ENCODE measurements around the gene BICD1. TPM values are rescaled to one million over a fixed set of nuclear protein-coding genes. Genes with fewer than 3 reads are reported as not detected.

Gene BICD1
- total and polyA plus RNA-seq, 2 donors (not counting 1 experiment from before 2014, with no cell fraction given) = 15.2 to 93.5 TPM

DNA sequence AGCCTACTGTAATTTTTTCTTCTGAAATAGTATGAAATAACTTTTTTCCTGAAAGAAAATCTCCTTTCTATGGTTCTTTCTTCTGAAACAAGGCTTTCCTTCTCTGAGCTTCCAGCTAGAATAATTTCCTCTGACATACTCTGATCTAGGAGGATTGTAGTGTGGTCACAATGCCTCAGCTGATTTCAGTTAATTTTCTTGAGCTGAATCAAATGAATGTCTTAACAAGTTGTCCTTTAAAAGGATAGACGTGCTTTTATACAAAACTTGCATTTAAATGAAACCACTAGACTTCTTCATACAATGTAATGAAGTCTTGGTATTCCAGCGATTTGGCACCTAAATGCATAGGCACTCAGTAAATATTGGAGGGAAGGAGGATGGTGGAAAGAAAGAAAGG is 94.4 kb downstream of the BICD1 start:
- Histone ChIP-seq H3K4me1 (ENCODE audit: control insufficient read depth in 2 of 2, insufficient read depth in 2 of 2, low read length in 2 of 2) (no peaks in the 10 kb centered on the region), H3K4me2 (replicated peaks; ENCODE audit: low read depth, low read length, poor library complexity, severe bottlenecking) (no peak overlapping the region), H4K20me1 (ENCODE audit: control insufficient read depth, insufficient read depth, low read length, poor library complexity, severe bottlenecking) (no peaks in the 10 kb centered on the region), H3K4me3 (ENCODE audit: control extremely low read depth in 1 of 5, extremely low read depth in 1 of 5, insufficient read depth in 1 of 5, low read depth in 2 of 5, low read length in 4 of 5) (no peak overlapping the region), H2AFZ (ENCODE audit: insufficient read depth, low read depth, low read length, poor library complexity, severe bottlenecking) (no peak overlapping the region), H3K79me2 (ENCODE audit: control insufficient read depth, insufficient read depth, low read length) (no peaks in the 10 kb centered on the region), H3K36me3 (replicated peaks in 1 of 2; ENCODE audit: control extremely low read depth in 1 of 2, control insufficient read depth in 1 of 2, extremely low read depth in 1 of 2, insufficient read depth in 2 of 2, low read length in 1 of 2) (no peaks in the 10 kb centered on the region), H3K27ac (ENCODE audit: low read length in 2 of 2) (no peak overlapping the region), H3K9me3 (ENCODE audit: control extremely low read depth in 1 of 3, control insufficient read depth in 2 of 3, insufficient read depth in 1 of 3, low read length in 2 of 3) (peaks cover 0 to 1% (median 0%) of the 10 kb centered on the region in 3 donors), H3K27me3 (replicated peaks in 1 of 4; ENCODE audit: control extremely low read depth in 1 of 4, control insufficient read depth in 3 of 4, insufficient read depth in 4 of 4, low read length in 3 of 4) (no peaks in the 10 kb centered on the region), H3K9ac (ENCODE audit: low read length) (no peak overlapping the region)
- Mint-ChIP-seq H3K27ac (no peak overlapping the region), H3K27me3 (no peaks in the 10 kb centered on the region), H3K9me3 (ENCODE audit: insufficient read depth) (peaks cover 2% of the 10 kb centered on the region), H3K4me1 (peaks cover 6% of the 10 kb centered on the region), H3K4me3 (no peak overlapping the region)
- DNase-seq (no peak), ATAC-seq (ENCODE audit: low read depth) (no peak)
- WGBS (ENCODE audit: insufficient coverage) = no CpG with 5 or more reads among the region's 2 CpGs
- ChIA-PET POLR2A (no interaction called here), CTCF (no interaction called here)
- intact Hi-C loops (cut with micrococcal nuclease) = no loop called here
- TF ChIP-seq, protein P1, sequence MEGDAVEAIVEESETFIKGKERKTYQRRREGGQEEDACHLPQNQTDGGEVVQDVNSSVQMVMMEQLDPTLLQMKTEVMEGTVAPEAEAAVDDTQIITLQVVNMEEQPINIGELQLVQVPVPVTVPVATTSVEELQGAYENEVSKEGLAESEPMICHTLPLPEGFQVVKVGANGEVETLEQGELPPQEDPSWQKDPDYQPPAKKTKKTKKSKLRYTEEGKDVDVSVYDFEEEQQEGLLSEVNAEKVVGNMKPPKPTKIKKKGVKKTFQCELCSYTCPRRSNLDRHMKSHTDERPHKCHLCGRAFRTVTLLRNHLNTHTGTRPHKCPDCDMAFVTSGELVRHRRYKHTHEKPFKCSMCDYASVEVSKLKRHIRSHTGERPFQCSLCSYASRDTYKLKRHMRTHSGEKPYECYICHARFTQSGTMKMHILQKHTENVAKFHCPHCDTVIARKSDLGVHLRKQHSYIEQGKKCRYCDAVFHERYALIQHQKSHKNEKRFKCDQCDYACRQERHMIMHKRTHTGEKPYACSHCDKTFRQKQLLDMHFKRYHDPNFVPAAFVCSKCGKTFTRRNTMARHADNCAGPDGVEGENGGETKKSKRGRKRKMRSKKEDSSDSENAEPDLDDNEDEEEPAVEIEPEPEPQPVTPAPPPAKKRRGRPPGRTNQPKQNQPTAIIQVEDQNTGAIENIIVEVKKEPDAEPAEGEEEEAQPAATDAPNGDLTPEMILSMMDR (IDR thresholded peaks at IDR 0.05) = no peak
- TF ChIP-seq EZH2 (IDR thresholded peaks at IDR 0.05; ENCODE audit: borderline replicate concordance, insufficient read depth, low read depth, low read length, poor library complexity, severe bottlenecking) = no peak

DNA sequence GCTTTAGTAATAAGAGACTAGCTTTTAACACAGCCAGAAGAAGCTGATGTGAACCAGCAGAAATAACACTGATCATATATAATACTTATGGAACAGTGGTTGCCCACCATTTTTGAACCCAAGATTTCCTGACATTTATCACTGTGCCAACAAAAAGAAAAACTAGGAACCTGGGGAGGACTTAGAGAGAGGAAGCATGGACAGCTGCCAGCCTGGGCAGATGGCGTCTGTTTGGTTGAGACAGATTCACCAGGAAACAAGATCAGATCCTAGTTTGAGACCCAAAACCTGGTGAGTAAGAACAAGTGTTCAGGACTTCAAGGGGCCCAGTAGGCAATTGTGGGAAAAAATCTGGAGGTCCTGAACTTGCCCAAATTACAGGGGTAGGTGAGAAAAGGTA is 95.3 kb downstream of the BICD1 start:
- ATAC-seq (ENCODE audit: low read depth) (no peak), DNase-seq (no peak)
- ChIA-PET POLR2A (no interaction called here), CTCF (no interaction called here)
- Histone ChIP-seq H3K79me2 (ENCODE audit: control insufficient read depth, insufficient read depth, low read length) (no peaks in the 10 kb centered on the region), H3K27ac (ENCODE audit: low read length in 2 of 2) (no peak overlapping the region), H3K9me3 (ENCODE audit: control extremely low read depth in 1 of 3, control insufficient read depth in 2 of 3, insufficient read depth in 1 of 3, low read length in 2 of 3) (no peaks in the 10 kb centered on the region), H3K4me2 (replicated peaks; ENCODE audit: low read depth, low read length, poor library complexity, severe bottlenecking) (no peak overlapping the region), H4K20me1 (ENCODE audit: control insufficient read depth, insufficient read depth, low read length, poor library complexity, severe bottlenecking) (no peaks in the 10 kb centered on the region), H3K4me1 (ENCODE audit: control insufficient read depth in 2 of 2, insufficient read depth in 2 of 2, low read length in 2 of 2) (no peaks in the 10 kb centered on the region), H3K4me3 (ENCODE audit: control extremely low read depth in 1 of 5, extremely low read depth in 1 of 5, insufficient read depth in 1 of 5, low read depth in 2 of 5, low read length in 4 of 5) (no peak overlapping the region), H3K9ac (ENCODE audit: low read length) (no peak overlapping the region), H2AFZ (ENCODE audit: insufficient read depth, low read depth, low read length, poor library complexity, severe bottlenecking) (no peak overlapping the region), H3K36me3 (replicated peaks in 1 of 2; ENCODE audit: control extremely low read depth in 1 of 2, control insufficient read depth in 1 of 2, extremely low read depth in 1 of 2, insufficient read depth in 2 of 2, low read length in 1 of 2) (no peaks in the 10 kb centered on the region), H3K27me3 (replicated peaks in 1 of 4; ENCODE audit: control extremely low read depth in 1 of 4, control insufficient read depth in 3 of 4, insufficient read depth in 4 of 4, low read length in 3 of 4) (no peaks in the 10 kb centered on the region)
- WGBS (ENCODE audit: insufficient coverage) = 92% methylated on average over 1 of the region's 1 CpG
- Mint-ChIP-seq H3K9me3 (ENCODE audit: insufficient read depth) (peaks cover 2% of the 10 kb centered on the region), H3K27me3 (no peaks in the 10 kb centered on the region), H3K4me1 (peaks cover 6% of the 10 kb centered on the region), H3K27ac (no peak overlapping the region), H3K4me3 (no peak overlapping the region)
- intact Hi-C loops (cut with micrococcal nuclease) = no loop called here
- TF ChIP-seq, protein P1 (IDR thresholded peaks at IDR 0.05) = no peak
- no peak for TF ChIP-seq EZH2 (IDR thresholded peaks at IDR 0.05; ENCODE audit: borderline replicate concordance, insufficient read depth, low read depth, low read length, poor library complexity, severe bottlenecking)
